GM21825 (cell line): ENCODE results near the gene ATP11A.

ENCODE experiments used
- ATAC-seq: cut with Tn5 transposase; IDR thresholded peaks from one replicate; pipeline ENCODE4 v1.9.1; 2021; ENCODE audit warnings: mild to moderate bottlenecking, moderate library complexity; ENCODE audit not compliant: unreplicated experiment

The ATP11A gene

GRCh38 chr13:112917056-112917664 lies 227.3 kb downstream of the ATP11A start:
- no peak for ATAC-seq

GRCh38 chr13:112917737-112918136 lies 227.9 kb downstream of the ATP11A start:
- no peak for ATAC-seq

- ATAC-seq = no peak
Observed at GRCh38 chr13:112918266-112918665, 228.4 kb downstream of the ATP11A start.

GRCh38 chr13:112918746-112919145 lies 228.9 kb downstream of the ATP11A start:
- no peak for ATAC-seq

- no peak for ATAC-seq
Observed at GRCh38 chr13:112923962-112924361, 234.1 kb downstream of the ATP11A start.

- ATAC-seq = no peak
Observed at GRCh38 chr13:112924365-112924764, 234.5 kb downstream of the ATP11A start.

GRCh38 chr13:112926003-112926402 lies 236.2 kb downstream of the ATP11A start:
- no peak for ATAC-seq

GRCh38 chr13:112926993-112927392 lies 237.2 kb downstream of the ATP11A start:
- ATAC-seq = no peak

- no peak for ATAC-seq
Observed at GRCh38 chr13:112928020-112928971, 238.5 kb downstream of the ATP11A start.

- no peak for ATAC-seq
Observed at GRCh38 chr13:112928972-112929782, 239.3 kb downstream of the ATP11A start.

- ATAC-seq = no peak
Observed at GRCh38 chr13:112929783-112930055, 239.9 kb downstream of the ATP11A start.

- ATAC-seq = no peak
Observed at GRCh38 chr13:112930192-112930591, 240.4 kb downstream of the ATP11A start.

- ATAC-seq = no peak
Observed at GRCh38 chr13:112931028-112931934, 241.4 kb downstream of the ATP11A start.

- ATAC-seq = no peak
Observed at GRCh38 chr13:112932971-112933370, 243.1 kb downstream of the ATP11A start.

- ATAC-seq = no peak
Observed at GRCh38 chr13:112933649-112934048, 243.8 kb downstream of the ATP11A start.

- ATAC-seq = no peak
Observed at GRCh38 chr13:112934078-112934477, 244.2 kb downstream of the ATP11A start.
